Esophagus mucosa (tissue), 1 donor: ENCODE measurements around the gene EIF6. TPM values are rescaled to one million over a fixed set of nuclear protein-coding genes. Genes with fewer than 3 reads are reported as not detected.

ENCODE experiments used
- ATAC-seq: fragments of 200-7000 bp; cut with Tn5 transposase; one replicate; pipeline ENCODE4 v1.9.1; 2020
- total RNA-seq: library from RNA; stranded (reverse); gene quantifications from one replicate; pipeline ENCODE4 v1.2.4, GENCODE V29; 2023
- donor health status: DM: yes; HTN: yes; CAD: no.

The EIF6 gene
- total RNA-seq, 1 donor from 2014 or later, result 256 TPM

DNA sequence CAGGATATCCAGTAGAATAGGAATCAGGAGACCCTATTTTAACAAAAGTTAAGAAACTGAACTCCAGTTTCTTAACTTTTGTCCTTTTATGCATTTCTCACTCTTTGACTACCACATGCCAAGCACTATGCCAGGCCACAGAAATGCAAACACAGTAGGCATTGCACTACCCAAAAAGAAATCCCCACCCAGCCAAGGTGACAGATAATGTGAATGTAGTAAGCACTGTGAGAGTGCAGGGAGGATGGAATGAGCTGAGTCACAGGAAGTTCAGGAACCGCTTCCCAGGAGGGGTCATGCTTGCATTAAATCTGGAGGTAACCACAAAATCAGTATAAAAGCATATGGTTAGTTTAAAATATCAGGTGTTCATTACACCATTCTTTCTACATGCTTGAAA, 27.7 kb upstream of the EIF6 start:
- peak; percentile 46 for ATAC-seq

GRCh38 chr20:35311822-35312221, 27.2 kb upstream of the EIF6 start:
- no peak for ATAC-seq

DNA sequence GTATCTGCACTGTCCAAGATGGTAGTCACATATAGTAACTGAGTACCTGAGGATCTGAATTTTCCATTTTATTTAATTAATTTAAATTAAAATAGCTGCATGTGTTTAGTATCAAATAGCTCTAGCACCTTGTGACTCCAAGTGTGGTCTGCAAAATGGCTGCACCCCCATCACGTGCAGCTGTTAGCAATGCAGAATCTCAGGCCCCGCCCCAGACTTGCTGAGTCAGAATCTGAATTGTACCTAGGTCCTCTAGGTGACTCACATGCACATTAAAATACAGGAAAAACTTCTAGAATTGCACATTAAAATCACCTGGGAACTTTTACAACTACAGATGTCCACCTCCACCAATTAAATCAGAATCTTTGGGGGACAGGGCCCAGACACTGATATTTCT, 26.8 kb upstream of the EIF6 start:
- peak; percentile 19 for ATAC-seq

GRCh38 chr20:35307666-35308653, 23.4 kb upstream of the EIF6 start:
- peak; percentile 67 for ATAC-seq

DNA sequence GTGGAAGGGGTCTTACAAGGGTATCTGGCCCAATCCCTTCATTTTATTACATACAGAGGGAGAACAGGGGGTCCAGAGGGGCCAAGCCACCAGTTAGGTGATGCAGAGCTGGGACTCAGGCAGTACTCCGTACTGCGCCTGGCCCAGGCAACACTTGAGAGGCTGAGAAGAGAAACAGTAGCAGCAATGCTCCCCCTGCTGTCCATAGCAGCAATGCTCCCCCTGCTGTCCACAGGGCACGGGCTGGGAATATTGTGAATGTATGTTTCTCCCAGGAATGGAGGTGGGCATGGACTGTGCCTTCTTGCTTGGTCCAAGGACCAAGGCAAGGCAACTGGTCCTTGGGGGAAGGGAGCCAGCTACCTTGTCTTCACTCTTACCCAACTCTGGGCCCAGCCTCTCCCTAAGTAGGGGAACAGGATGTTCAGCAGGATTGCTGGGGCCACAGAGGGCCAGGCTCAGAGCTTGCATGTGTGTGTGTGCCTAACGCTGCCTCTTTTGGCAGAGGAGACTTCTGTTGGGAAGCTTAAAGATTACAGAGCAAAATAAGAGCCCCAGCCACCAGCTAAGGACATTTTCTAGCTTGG, 22.5 kb upstream of the EIF6 start:
- ATAC-seq, result peak; percentile 69

DNA sequence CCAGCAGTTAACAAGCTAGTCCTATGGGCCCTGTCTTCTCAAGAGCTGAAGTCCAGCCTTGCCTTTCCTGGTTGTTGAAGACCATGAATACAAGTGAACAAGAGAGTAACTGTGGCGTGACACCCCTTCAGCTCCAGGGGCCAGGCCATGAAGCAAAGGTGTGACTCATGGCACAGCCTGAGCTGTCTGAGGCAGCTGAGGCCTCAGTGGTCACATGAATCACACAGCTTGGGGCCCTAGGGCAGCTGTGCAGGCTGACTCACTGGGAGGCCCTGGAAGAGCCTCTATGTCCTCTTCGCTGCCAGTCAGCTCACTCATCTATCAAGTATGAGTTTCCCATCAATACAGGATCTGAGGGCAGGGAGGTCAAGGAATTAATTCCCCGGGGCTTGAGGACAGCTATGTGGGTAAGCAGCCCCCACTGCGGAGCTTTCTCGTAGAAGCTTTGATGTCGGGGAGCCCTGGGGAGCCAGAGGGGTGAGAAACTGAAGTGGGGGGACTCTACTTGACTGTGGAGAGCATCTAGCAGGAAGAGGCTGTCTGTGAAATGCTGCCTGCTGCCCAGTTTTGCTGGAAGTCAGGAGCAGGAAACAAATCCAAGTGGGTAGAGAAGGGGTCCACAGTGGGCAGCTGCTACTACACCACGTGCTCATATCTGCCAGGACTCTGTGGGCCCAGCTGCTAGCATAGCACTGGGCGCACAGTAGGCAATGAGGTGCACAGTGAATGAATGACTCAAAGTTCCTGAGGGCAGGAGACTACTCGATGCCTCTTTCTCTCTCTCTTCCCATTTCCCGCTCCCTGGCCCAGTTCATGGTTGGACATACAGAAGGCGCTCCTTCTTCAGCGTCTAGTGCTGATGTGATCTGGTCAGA, 21.3 kb upstream of the EIF6 start:
- ATAC-seq, result peak; percentile 90

DNA sequence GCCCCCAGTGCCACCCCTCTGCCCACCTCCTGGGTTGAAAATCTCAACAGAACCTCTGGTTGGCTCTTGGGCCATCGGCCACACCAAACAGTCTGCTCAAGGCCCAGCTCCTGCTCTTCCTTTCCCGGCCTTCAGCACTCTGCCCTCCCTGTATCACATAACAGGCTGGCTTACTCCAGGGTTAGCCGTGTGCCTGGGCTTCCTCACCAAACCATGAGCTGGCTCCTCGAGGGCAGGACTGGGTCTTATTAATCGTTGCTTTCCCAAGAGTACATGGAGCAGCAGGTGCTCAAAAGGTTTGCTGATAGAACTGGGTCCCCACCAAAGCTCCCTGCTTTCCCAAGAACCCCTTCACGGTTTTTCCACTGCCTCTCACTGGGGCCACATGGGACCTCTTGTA, 20.4 kb upstream of the EIF6 start:
- ATAC-seq, result no peak

DNA sequence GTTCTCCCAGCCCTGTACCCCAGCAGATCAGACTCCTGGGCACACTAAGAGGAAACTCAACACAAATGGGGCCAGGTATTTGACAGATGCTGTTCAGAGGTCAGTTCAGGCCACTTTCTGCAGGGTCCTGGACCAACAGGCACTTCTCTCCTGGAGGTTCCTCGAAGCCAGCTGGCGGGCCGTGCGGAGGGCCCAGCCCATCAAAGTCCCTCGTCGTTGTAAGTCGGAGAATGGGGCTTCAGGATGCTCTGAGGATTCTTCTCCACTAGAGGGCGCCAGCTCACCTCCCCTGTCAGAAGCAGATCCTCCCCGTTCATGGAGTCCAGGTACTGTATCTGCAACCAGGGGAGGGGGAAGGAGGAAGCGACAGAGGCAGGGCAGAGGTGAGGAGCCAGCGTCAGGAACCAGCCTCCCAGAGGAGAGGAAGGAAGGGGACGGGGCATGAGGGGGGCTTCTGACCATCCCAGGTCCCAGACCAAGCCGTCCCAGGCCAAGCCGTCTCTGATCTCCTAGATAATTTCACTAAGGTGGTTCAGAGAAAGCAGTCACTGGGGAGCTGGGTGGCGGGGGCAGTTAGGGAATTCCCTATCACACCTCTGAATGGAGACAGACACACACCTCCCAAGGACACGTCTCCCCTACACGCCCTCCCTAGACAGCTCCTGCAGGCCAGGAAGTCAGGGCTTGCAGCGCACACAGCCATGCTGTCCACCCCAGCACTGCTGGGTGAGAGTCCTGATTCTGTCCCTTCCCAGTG, 19.3 kb upstream of the EIF6 start:
- ATAC-seq, result peak; percentile 29

DNA sequence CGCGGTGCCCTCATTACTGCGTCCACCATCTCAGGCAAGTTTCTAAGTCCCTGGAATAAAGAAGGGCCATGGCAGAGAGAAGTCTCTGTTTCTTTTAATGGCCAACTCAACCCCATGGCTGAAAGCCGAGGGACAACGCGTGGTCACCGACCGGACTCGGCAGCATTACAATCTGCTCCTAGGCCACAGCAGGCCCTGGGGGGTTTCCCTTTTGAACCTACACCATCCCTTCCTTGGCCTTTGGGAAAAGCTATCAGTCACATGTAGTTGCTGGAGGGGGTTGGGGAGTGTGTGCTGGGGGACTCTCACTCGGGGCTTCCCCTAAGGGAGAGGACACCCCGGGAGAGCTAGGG, 18.8 kb upstream of the EIF6 start:
- no peak for ATAC-seq

DNA sequence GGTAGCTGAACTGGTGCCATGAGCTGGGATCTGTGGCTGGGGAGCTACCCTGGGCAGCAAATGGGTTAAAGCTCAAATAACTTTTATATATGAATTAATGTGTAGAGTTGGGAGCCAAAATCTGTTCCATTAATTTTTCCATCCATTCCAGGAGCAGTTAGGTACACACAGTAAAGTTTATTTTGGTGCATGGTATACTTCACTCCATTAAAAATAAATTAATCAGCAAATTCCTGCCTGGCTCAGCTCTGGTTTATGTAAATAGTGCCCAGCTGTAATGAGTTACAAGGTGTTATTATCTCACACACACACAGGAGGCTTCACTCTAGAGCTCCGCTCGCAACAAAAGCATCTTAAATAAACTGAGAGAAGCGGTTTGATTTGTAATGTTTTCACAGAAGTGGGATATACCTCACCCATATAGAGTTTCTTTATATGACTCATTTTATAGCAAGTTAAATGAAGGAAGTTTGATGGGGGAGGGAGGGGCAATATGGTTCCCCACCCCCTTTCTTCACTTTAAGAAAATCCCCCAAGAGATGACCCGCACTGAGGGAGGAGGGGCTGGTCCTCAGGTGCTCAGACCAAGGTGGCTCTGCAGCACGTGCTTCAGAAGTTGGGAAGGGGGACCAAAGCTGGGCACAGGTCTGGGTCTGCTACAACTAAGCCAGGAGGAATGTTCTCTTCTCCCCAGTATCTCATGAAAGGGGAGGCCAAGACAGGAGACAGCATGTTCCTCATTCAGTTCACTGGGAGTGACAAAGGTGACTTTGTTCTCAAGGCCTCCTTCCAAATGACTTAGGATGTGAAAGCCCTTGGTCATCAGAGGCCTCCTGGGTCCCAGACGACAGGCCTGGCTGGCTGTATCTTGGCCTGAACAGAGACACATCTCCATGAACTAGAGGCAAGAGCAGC, 18.1 kb upstream of the EIF6 start:
- ATAC-seq, result no peak

DNA sequence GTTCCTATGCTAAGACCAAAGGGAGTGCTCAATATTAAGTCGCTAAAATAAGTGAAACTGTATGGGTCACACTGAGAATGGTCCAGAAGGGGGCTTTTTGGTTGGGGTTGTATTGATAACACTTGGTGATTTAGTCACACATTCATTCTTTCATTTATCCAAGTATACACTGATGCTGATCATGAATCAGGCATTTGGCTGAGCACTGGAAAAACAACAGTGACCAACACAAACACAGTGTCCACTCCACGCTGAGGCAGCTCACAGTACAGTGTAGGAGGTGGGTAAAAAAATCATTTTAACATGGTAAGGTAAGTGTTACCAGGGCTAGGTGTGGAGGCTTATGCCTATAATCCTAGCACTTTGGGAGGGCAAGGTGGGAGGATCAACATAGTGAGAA, 16.9 kb upstream of the EIF6 start:
- ATAC-seq, result no peak

DNA sequence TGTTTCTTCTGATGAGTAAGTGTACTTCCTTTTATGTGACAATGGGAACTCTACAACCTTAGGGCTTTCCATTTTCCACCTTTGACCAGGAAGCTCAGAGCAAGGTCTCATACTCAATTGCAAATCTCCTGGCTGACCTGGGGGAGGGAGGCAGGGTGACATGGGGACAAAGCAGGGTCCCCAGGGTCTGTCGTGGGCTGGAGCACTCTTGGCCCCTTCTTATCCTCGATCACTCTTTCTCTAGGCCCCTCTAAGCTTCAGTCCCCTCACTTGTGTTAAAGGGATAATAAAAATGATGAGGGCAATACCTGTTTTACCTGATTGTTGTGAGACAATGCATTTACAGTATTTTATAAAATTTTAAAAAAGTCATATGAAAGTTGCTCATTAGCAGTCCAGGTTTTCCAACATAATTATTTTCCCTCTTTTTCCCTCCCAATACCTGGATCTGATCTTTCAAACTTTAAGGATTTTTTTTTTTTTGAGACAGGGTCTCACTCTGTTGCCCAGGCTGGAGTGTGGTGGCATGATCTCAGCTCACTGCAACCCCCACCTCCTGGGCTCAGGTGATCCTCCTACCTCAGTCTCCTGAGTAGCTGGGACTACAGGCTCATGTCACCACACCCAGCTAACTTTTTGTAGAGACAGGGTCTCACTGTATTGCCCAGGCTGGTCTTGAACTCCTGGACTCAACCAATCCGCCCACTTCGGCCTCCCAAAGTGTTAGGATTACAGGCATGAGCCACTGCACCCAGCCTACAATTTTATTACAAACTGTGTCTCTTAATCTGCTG, 16.1 kb upstream of the EIF6 start:
- ATAC-seq, result no peak

GRCh38 chr20:35299780-35300179, 15.2 kb upstream of the EIF6 start:
- ATAC-seq, result no peak

DNA sequence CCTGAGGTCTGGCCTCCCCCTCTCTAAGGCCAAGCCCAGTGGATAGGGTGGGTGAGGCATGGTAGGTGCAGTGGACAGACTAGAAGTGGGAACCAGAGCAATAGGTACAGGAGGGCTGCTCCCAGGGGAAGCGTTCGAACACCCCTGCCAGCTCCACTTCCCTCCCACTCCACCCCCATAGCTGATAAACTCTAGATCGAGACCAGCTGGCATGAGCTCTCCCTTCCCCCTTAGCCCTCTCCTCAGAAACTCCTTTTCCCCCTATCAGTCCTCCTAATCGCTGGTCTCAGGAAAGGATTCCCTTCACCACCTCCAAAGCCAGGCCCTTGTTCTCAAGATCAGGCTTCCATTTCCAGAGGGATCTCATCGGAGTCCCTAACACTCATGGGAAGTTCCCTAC, 13.7 kb upstream of the EIF6 start:
- ATAC-seq, result no peak

DNA sequence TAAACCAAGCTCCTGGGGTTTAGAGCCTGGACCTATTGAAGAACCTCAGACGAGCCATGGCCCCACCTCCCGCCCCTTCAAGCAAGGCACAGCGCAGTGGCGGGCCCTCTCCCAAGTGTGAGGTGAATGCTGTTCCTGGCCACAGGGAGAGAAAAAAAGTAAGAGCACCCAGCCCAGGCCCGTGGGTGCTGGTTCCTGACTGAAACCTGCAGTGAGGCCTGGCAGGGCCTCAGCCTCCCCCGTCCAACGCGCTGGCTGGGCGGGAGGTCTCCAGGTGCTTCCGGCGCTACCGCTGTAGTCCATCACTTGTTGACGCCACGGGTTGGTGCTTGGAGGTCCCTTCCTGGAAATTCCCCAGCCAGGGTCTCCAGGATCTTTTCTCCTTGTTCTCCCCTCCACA, 13.2 kb upstream of the EIF6 start:
- ATAC-seq, result no peak

DNA sequence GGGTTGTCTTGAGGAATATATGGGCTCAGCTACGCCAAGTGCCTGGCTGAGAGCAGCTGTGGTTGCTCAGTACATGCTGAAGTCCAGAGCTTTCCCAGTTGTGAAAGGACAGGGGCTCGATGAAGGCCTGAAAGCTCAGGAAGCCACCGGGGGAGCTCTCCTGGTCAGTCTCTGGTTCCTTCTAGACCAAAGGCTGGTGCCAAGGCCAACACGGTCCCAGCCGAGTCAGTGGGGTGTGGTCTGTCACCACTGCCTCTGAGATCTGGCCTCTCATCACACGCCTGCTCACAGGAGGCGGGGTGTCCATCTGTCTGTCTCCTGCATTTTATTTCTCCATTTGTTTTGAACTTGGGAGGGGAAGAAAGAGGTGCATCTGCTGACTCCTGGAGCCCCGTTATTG, 12.6 kb upstream of the EIF6 start:
- peak; percentile 35 for ATAC-seq

GRCh38 chr20:35296101-35296554, 11.6 kb upstream of the EIF6 start:
- ATAC-seq, result no peak

GRCh38 chr20:35295674-35296073, 11.1 kb upstream of the EIF6 start:
- no peak for ATAC-seq

DNA sequence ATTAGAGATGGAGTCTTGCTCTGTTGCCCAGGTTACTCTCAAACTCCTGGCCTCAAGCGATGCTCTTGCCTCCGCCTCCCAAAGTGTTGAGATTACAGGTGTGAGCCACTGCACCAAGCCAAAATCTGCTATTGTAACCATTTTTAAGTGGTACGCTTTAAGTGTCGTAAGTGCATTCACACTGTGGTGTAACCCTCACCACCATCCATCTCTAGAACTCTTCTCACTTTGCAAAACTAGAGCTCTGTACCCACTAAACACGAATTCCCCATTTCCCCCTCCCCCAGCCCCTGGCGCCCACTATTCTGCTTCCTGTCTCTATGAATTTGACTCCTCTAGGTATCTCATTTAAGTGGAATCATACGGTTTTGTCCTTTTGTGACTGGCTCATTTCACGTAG, 10.5 kb upstream of the EIF6 start:
- no peak for ATAC-seq

DNA sequence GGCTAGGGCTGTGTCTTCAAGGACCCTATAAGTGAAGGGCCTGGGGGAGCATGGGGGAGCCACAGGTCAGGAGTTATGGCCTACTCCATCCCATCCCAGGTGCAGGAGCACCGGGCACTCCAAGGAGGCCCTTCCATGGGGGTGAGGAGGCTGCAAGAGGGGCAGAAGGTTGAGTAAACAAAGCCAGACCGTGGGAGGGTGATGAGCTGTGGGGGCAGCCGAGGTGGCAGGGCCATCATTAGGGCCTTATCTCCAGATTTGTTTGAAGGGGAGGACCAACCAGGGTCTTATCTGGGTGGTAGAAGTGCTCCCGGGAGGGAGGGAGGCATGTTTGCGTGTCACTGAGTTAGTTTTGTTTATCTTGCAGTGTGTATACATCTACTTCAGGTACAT, 9.7 kb upstream of the EIF6 start:
- no peak for ATAC-seq
